Measurements from ENCODE around the gene DHX29.
"Not testable (repeated sequence)": the region's sequence is repeated elsewhere in the genome, so short reads cannot be mapped to it uniquely, and the experiment has no call there.

DHX29 gene

GRCh38 chr5:55307383-55308253, at the start of gene DHX29, which contains the start of gene MTREX:
TSS of gene DHX29 (minus strand) at chr5:55307694. CDS start at chr5:55307573, 121 bp downstream.
TSS of gene MTREX (plus strand) at chr5:55307989. CDS start at chr5:55308014, 25 bp downstream.
- peak; percentile 97 for FAIRE-seq

- no peak for FAIRE-seq
Measured at GRCh38 chr5:55356896-55357295, 49.4 kb upstream of the DHX29 start.

- FAIRE-seq: peak; percentile 31
Measured at GRCh38 chr5:55350754-55351153, 43.3 kb upstream of the DHX29 start.

GRCh38 chr5:55347786-55348185, 40.3 kb upstream of the DHX29 start:
- no peak for FAIRE-seq

GRCh38 chr5:55345327-55345726, 37.8 kb upstream of the DHX29 start:
- no peak for FAIRE-seq

- FAIRE-seq: peak; percentile 95
Measured at GRCh38 chr5:55344392-55344992, 37.0 kb upstream of the DHX29 start.

DNA sequence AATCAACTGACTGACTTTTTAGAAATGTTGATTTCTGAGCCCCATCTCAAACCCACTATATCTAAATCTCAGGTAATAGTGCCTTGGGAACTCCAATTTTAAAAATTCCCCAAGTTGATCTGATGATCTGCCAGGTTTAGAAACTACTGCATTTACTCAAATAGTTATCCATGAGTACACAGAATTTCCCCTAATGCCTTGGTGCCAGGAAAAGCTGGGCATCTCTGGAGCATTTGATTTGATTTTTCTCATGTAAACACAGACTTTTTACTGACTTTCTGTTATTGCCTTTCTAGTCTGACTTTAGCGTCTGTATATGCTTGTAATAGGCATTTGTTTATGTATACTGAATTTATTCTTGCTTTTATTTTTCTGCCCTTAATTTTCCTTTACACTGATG, 36.1 kb upstream of the DHX29 start:
- no peak for FAIRE-seq

DNA sequence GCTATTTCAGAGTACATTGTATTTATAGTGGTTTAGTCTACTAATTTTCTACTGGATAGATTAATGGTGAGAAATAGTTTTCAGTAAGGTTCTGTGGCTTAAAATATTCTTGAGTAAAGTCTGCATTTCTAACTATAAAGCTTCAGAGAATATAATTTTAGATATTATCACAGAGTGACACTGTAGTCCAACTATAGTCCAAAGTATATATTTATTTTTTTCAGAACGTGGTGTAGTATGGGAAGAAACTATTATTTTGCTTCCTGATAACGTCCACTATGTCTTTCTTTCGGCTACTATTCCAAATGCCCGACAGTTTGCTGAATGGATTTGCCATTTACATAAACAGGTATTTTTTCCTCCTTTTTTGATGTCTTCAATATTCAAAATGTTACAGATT, 35.6 kb upstream of the DHX29 start:
- no peak for FAIRE-seq

- no peak for FAIRE-seq
Measured at GRCh38 chr5:55338810-55339243, 31.3 kb upstream of the DHX29 start.

- peak; percentile 8 for FAIRE-seq
Measured at GRCh38 chr5:55338092-55338613, 30.7 kb upstream of the DHX29 start.

DNA sequence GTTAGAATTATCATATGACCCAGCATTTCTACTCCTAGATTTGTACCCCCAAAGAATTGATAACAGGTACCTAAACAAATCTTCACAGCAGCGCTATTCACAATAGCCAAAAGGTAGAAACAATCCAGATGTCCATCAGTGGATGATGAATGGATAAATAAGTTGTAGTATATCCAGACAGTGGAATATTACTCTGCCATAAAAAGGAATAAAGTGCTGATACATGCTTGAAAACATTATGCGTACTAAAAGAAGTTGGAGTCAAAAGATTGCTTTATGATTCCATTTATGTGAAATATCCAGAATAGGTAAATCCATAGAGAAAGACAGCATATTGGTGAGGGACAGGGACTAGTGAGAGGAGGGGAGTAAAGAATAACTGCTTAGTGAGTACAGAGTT, 26.3 kb upstream of the DHX29 start:
- FAIRE-seq: no peak

- FAIRE-seq: no peak
Measured at GRCh38 chr5:55333017-55333416, 25.5 kb upstream of the DHX29 start.

GRCh38 chr5:55331321-55331720, 23.8 kb upstream of the DHX29 start:
- no peak for FAIRE-seq

DNA sequence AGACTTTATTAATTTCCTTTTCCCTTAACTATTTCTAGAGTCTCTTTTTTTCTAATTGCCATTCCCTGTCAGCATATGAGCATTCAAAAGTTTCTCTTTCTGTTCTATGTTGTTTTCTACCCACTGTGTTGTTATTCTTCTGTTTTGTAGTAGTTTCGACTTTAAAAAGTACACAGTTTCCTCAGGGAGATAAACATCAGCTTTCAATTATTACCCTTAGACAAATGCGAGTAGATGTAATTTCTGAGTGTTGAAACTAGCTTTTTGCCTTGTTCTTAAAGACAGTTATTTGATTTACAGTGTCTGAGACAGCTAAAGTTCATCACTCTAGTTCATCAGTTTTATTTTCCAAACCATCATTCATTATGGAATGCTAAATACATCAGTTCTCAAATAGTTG, 19.8 kb upstream of the DHX29 start:
- FAIRE-seq: no peak

GRCh38 chr5:55325621-55326020, 18.1 kb upstream of the DHX29 start:
- FAIRE-seq: no peak

DNA sequence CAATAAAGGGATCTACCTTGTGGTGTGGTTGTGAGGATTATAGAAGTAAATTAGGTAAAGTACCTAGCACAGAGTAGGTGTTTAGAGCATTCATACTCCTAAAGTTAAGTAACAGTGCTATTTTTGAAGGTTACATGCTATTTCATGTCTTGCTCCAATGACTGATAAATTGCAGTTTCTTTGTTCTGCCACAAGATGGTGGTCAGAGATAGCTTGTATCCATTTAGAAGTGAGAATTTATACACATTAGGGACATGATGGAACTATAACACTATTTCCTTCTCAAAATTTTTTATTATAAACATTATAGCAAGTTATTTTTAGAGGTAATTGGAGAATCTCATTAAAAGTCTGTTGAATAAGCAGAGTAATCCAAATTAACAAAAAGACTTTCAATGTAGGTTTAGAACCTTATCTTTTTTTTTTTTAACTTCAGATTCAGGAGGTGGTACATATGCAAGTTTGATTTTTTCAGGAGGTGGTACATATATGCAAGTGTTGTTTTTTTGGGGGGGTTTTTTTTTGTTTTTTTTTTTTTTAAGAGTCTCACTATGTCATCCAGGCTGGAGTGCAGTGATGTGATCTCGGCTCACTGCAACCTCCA, 17.4 kb upstream of the DHX29 start:
- FAIRE-seq: peak; percentile 94

- FAIRE-seq: no peak
Measured at GRCh38 chr5:55324006-55324405, 16.5 kb upstream of the DHX29 start.

DNA sequence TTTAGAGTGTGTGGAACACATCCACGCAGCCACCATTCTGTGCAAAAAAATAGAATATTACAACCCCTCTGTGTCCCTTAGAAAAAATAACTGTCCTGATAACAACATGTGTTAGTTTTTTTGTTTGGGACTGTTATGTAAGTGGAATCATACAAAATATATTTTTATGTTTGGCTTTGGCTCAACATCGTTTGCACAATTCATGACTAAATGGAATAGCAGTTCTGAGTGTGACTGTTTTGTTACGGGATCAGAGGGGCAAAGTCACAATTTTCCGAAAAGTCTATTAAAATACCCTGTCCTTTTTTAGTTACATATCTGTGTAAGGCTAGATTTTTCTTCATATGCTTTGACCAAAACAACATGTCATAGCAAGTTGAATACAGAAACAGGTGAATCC, 13.1 kb upstream of the DHX29 start:
- FAIRE-seq: no peak

- no peak for FAIRE-seq
Measured at GRCh38 chr5:55319491-55319890, 12.0 kb upstream of the DHX29 start.

DNA sequence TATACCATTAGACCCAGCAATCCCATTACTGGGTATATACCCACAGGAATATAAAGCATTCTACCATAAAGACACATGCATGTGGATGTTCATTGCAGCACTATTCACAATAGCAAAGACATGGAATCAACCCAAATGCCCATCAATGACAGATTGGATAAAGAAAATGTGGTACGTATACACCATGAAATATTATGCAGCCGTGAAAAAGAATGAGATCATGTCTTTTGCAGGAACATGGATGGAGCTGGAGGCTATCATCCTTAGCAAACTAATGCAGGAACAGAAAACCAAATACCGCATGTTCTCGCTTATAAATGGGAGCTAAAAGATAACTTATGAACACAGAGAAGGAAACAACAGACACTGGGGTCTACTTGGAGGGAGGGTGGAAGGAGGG, 10.7 kb upstream of the DHX29 start:
- not testable (repeated sequence) for FAIRE-seq

- FAIRE-seq: no peak
Measured at GRCh38 chr5:55316837-55317236, 9.3 kb upstream of the DHX29 start.

DNA sequence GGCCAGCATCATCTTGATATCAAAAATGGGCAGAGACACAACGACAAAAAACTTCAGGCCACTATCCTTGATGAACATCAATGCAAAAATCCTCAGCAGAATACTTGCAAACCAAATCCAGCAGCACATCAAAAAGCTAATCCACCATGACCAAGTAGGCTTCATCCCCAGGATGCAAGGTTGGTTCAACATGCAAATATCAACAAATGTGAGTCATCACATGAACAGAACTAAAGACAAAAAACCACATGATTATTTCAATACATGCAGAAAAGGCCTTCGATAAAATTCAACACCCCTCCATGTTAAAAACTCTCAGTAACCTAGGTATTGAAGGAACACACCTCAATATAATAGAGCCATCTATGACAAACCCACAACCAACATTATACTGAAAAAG, 8.8 kb upstream of the DHX29 start:
- no peak for FAIRE-seq

- no peak for FAIRE-seq
Measured at GRCh38 chr5:55313870-55314617, 6.5 kb upstream of the DHX29 start.
